NCI-H1048 (cell line): ENCODE data around the gene AZIN2.

Experiments
- DNase-seq: peaks from one replicate; lab custom pipeline; 2025; lab: John Stamatoyannopoulos, UW

The AZIN2 gene

DNA sequence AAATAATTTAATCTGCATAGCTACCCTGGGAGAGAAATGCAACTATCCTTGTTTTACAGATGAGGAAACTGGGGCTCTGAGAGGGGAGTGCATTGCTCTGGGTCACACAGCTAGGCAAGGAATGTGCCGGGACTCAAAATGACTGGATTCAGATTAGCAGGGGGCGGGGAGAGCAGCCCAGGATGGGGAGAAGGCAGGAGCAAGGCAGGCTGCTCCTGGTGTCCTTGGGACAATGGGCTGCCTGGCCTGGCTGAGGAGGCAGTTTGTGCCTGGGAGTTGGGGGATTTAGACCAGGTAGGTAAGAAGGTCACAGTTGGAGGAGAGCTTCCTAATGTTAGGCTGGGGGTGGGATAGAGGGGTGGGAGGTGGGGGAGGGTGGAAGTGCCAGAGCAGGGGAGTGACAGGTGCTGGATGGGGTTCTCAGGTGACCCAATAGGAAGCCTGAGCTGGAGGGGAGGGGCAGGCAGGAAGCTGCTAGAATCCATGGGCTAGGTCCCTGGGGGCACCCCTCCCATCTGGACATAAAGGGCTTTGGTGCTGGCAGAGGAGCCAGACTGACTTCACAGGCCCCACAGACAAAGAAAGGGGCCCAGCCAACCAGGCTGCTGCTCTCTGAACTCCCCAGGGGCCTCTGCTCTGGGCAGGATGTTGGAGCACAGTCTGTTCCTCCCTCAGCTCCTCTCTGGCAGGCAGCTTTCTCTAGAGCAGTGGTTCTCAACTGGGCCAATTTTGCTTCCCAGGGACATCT, 71.9 kb downstream of the AZIN2 start:
- no peak for DNase-seq

GRCh38 chr1:33153650-33154049, 72.7 kb downstream of the AZIN2 start:
- no peak for DNase-seq

- no peak for DNase-seq
These were observed 75.1 kb downstream of the AZIN2 start for GRCh38 chr1:33155877-33156538.

DNA sequence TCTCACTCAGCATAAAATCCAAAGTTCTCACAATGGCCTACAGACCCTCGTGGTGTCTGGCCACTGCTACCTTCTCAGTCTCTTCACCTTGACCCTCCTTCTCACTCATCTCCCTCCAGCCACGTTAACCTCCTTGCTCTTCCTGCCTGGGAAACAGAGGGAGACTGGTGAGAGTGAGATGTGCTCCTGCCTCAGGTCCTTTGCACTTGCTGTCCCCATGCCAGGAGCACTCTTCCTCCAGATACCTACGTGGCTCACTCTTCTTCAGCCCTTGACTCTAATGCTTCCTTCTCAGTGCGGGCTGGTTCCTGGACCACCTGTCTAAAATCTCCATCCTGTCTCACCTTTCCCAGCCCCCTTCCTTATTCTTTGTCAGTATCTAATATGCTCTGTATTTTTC, 76.2 kb downstream of the AZIN2 start:
- no peak for DNase-seq

- no peak for DNase-seq
These were observed 77.4 kb downstream of the AZIN2 start for GRCh38 chr1:33158366-33158765.

DNA sequence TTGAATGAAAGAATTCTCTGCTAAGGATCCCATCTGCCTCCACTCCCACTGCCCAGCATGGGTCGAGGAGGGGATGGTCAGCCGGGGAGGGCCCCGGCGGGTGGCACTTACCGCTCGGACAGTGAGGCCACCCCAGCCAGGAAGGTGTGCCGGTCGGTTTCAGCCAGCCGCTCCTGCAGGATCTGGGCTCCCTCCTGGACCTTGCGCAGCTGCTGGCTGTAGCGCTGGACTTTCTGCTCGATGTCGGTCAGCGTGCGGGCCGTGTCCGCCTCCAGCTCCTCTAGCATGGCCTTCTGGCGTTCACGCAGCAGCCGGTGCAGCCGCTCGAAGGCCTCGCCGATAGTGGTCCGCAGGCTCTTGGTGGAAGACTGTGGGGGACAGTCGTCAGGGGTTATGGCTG, 78.6 kb downstream of the AZIN2 start:
- DNase-seq: no peak

DNA sequence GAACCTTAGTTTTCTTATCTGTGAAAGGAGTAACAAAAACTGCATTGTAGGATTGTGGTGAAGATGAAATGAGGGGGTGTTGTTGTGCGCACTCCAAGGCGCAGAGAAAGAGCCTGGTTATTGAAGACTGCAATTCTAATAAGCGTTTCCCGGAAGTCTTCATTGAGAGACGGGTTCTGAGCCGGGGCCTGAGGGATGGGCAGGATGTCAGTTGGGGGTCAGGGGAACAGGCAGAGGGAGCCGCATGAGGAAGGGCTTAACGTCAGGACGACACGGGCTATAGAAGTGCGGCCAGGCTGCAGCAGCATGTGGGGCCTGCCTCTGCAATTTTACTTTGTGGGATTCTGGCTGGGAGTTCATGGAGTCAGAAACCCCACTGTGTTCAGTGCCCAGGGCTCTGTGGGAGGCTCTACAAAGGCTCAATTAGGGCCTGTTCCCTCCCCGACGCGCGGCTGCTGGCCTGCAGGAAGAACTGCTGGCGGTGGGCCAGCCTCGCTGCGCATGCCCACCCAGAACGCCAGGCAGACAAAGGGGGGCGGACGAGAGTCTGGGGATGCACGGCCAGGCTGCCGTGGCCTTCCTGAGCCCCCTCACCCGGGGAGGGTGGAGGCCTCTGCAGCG, 80.2 kb downstream of the AZIN2 start:
- DNase-seq: no peak

DNA sequence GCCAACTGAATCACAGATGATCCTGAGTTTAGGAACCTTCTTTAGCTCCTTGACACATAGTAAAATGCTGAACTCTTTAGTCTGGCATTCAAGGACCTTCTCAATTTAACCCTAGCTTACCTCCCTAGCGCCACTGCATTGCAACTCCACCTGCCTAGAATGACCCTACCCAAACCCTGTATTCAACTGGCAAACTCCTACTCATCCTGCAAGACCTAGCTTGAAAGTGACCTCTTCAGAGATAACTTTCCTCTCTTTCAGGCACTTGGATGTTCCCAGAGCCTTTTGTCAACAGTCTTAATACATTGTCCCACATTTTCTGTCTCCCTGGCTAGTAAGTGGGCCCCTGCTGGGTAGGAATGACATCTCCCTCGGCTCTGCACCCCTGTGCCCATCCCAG, 81.2 kb downstream of the AZIN2 start:
- DNase-seq: no peak

- no peak for DNase-seq
These were observed 82.9 kb downstream of the AZIN2 start for GRCh38 chr1:33163621-33164519.

- DNase-seq: no peak
These were observed 84.3 kb downstream of the AZIN2 start for GRCh38 chr1:33165209-33165608.

DNA sequence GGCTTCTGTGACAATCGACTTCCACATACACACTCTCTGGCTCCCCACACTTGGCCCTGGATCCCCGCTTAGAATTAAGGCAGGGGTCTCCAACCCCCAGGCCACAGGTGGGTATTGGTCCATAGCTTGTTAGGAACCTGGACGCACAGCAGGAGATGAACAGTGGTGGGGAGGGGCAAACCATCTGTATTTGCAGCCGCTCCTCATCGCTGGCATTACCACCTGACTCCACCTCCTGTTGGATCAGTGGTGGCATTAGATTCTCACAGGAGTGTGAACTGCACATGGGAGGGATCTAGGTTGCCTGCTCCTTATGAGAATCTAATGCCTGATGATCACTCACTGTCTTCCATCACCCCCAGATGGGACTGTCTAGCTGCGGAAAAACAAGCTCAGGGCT, 84.9 kb downstream of the AZIN2 start:
- DNase-seq: no peak

GRCh38 chr1:33167650-33168447, 86.9 kb downstream of the AZIN2 start:
- no peak for DNase-seq

DNA sequence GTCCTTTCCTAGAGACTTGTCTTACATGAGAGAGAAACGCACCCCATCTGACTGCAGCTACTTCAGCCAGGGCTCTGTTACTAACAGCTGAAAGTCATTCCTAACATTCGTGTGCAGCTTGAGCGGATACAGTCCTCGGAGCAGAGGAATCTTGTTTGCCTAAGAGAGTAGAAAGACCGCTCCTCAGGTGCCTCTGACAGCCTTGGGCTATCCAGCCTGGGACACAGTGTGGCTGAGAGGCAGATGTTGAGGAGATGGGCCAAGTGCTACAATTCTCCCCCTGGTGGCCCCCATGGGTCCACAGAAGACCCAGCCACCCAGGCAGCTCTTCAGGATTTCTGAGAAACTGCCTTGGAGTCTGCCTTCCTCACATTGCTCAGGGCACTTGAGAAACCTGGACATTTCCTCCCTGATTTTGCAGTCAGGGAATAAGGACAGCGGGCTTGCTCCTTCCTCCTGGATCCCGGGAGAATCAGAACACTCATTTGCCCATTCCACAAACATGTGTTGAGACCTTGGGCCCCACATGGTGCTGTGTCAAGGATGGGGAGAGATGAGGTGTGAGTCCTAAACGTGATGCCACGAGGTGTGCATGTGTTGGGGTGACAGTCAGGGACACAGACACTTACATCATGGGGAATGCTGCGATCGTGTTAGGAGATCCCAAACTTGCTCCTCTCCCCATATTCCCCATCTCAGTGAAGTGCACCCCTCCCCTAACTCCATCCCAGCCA, 87.8 kb downstream of the AZIN2 start:
- DNase-seq: no peak

GRCh38 chr1:33169290-33170055, 88.5 kb downstream of the AZIN2 start:
- no peak for DNase-seq
